ENCODE data around the gene UBE2J2.

- TF ChIP-seq NFE2L1 (CRISPR knock-in tag; IDR thresholded peaks at IDR 0.05; ENCODE audit: borderline replicate concordance), result no peak
- no peak for TF ChIP-seq ZNF639 (CRISPR knock-in tag; conservative IDR thresholded peaks at IDR 0.05)
- TF ChIP-seq ZNF512B (CRISPR knock-in tag; IDR thresholded peaks at IDR 0.05; ENCODE audit: borderline replicate concordance), result no peak
- TF ChIP-seq ZNF792 (CRISPR knock-in tag; IDR thresholded peaks at IDR 0.05), result no peak
- no peak for TF ChIP-seq SNAPC2 (CRISPR knock-in tag; IDR thresholded peaks at IDR 0.05)
- TF ChIP-seq ZMAT5 (CRISPR knock-in tag; IDR thresholded peaks at IDR 0.05; ENCODE audit: borderline replicate concordance, low read depth), result no peak
- no peak for TF ChIP-seq RXRA (CRISPR knock-in tag; IDR thresholded peaks at IDR 0.05)
- TF ChIP-seq SRSF1 (optimal IDR thresholded peaks at IDR 0.05; ENCODE audit: low read depth, low read length), result no peak
- TF ChIP-seq ZBTB7A (CRISPR knock-in tag; IDR thresholded peaks at IDR 0.05), result no peak
- TF ChIP-seq EZH2 (conservative IDR thresholded peaks at IDR 0.05; ENCODE audit: low read depth, low read length), result no peak
- TF ChIP-seq SYNCRIP (IDR thresholded peaks at IDR 0.05; ENCODE audit: insufficient read depth, low read depth, low read length), result no peak
- TF ChIP-seq ZBTB43 (CRISPR knock-in tag; conservative IDR thresholded peaks at IDR 0.05), result no peak
Observed at GRCh38 chr1:1204998-1205768, 68.5 kb downstream of the UBE2J2 start.

Data from HepG2 (cell line).